ENCODE data around the gene TTLL10.
"Not testable (repeated sequence)": the region's sequence is repeated elsewhere in the genome, so short reads cannot be mapped to it uniquely, and the experiment has no call there.

Gene TTLL10

GRCh38 chr1:1141244-1141910, 32.3 kb upstream of the TTLL10 start:
- DNase-seq = no peak

- no peak for DNase-seq
Observed at GRCh38 chr1:1141911-1142250, 31.8 kb upstream of the TTLL10 start.

- not testable (repeated sequence) for DNase-seq
Observed at GRCh38 chr1:1142352-1142751, 31.3 kb upstream of the TTLL10 start.

GRCh38 chr1:1142844-1143243, 30.8 kb upstream of the TTLL10 start:
- DNase-seq = no peak

GRCh38 chr1:1143636-1144035, 30.0 kb upstream of the TTLL10 start:
- no peak for DNase-seq

- DNase-seq = no peak
Observed at GRCh38 chr1:1144122-1144842, 29.4 kb upstream of the TTLL10 start.

GRCh38 chr1:1144843-1145546, 28.7 kb upstream of the TTLL10 start:
- no peak for DNase-seq

- DNase-seq = no peak
Observed at GRCh38 chr1:1145547-1145914, 28.1 kb upstream of the TTLL10 start.

GRCh38 chr1:1146026-1146425, 27.7 kb upstream of the TTLL10 start:
- DNase-seq = no peak

- no peak for DNase-seq
Observed at GRCh38 chr1:1146596-1146995, 27.1 kb upstream of the TTLL10 start.

GRCh38 chr1:1148061-1148460, 25.6 kb upstream of the TTLL10 start:
- DNase-seq = no peak

GRCh38 chr1:1148569-1148968, 25.1 kb upstream of the TTLL10 start:
- DNase-seq = no peak

- no peak for DNase-seq
Observed at GRCh38 chr1:1149416-1149815, 24.3 kb upstream of the TTLL10 start.

- DNase-seq = no peak
Observed at GRCh38 chr1:1150100-1150499, 23.6 kb upstream of the TTLL10 start.

GRCh38 chr1:1151306-1151705, 22.4 kb upstream of the TTLL10 start:
- DNase-seq = no peak

GRCh38 chr1:1152431-1152830, 21.2 kb upstream of the TTLL10 start:
- not testable (repeated sequence) for DNase-seq

GRCh38 chr1:1153215-1153614, 20.5 kb upstream of the TTLL10 start:
- DNase-seq = not testable (repeated sequence)

- no peak for DNase-seq
Observed at GRCh38 chr1:1153874-1154273, 19.8 kb upstream of the TTLL10 start.

- DNase-seq = no peak
Observed at GRCh38 chr1:1155258-1155657, 18.4 kb upstream of the TTLL10 start.

- no peak for DNase-seq
Observed at GRCh38 chr1:1156140-1157032, 17.3 kb upstream of the TTLL10 start.

GRCh38 chr1:1157033-1157365, 16.7 kb upstream of the TTLL10 start:
- DNase-seq = no peak

GRCh38 chr1:1157426-1157913, 16.2 kb upstream of the TTLL10 start:
- no peak for DNase-seq
